ENCODE results near the gene GIPC2. TPM values are rescaled to one million over a fixed set of nuclear protein-coding genes. Genes with fewer than 3 reads are reported as not detected.

The GIPC2 gene, protein sequence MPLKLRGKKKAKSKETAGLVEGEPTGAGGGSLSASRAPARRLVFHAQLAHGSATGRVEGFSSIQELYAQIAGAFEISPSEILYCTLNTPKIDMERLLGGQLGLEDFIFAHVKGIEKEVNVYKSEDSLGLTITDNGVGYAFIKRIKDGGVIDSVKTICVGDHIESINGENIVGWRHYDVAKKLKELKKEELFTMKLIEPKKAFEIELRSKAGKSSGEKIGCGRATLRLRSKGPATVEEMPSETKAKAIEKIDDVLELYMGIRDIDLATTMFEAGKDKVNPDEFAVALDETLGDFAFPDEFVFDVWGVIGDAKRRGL
- total RNA-seq = under 1 TPM in 1 of 2 donors, not detected in 1; under 0.01 TPM

DNA sequence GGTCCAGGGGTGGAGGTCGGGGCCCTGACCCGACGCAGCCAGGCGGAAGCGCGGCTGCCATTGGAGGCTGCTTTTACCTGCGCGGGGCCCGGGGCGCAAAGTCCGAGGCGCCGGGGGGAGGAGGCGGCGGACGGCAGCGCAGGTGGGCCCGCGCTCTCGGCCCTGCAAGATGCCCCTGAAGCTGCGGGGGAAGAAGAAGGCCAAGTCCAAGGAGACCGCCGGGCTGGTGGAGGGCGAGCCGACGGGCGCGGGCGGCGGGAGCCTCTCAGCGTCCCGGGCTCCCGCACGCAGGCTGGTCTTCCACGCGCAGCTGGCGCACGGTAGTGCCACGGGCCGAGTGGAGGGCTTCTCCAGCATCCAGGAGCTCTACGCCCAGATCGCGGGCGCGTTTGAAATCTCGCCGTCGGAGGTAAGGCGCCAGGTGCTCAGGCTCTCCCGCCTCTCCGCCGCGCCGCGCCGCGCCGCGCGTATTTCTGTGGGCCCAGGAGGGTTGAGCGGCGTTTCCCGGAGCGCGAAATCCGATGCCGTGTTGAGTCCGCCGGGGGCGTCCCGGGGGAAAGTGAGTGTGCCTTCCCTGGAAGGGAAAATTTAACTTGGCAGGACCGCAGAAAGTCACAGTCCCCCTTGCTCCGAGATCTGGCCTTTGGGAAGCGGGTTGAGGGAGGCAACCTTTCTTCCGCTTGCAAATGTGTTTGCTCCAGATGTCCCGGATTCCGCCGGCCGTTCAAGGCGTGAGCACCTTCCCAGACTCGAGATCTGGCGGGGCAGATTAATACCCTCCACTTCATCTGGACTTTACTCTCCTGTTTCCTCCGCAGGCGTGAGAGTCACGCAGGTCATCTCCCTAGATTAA is at the start of gene GIPC2:
TSS of gene GIPC2 (plus strand) at position 41 of the 853 bp plus-strand sequence. CDS start at position 170, 129 bp downstream.

DNA sequence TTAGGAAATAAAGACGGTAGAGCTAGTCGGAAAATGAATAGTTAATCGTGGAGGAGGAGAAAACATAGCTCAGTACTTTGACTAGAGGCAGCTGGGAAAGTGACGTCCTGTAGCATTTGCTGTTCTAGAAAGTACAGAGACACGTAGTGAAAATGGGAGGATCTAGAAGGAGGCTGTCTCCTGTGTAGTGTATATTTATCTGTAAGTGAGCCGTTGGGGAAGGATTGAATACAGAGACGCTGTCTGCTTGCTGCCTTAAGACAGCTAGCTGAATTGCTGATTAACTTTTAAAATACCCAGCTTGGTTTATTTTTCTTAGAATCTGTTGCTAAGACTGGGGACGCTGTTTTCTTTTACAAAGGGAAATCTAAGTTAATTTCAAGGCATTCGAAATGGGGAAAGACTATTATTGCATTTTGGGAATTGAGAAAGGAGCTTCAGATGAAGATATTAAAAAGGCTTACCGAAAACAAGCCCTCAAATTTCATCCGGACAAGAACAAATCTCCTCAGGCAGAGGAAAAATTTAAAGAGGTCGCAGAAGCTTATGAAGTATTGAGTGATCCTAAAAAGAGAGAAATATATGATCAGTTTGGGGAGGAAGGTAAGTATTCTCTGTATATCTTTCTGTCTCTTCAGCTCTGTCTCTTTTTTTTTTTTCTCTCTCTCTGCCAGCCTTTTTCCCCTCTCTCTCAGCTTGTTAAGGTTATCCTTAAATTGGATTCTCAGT is 40.9 kb upstream of the GIPC2 start, which contains the start of gene DNAJB4:
TSS of gene DNAJB4 (plus strand) at position 221 of the 729 bp plus-strand sequence. CDS start at position 393, 172 bp downstream.

Small RNAs within 50 kb of the gene (small RNA-seq; reads per million reads assigned to genes)
- gene AC103591.3 (2.9 to 11.6 reads per million in 2 donors), gene RNA5SP22 (1.0 to 6.6 reads per million in 2 donors), gene RNU6-1102P (0 reads per million in 2 donors)

Other genes with a start within 250 kb of the GIPC2 start
- under 1 TPM; 0.34 to 0.67 TPM for gene NEXN, start 157.3 kb upstream of the GIPC2 start, total RNA-seq
- 100 to 1,000 TPM in 1 of 2 donors, 10 to 100 TPM in 1; 82.9 to 113 TPM for gene FUBP1, start 66.9 kb upstream of the GIPC2 start, total RNA-seq
- 10 to 100 TPM; 17.9 to 21.0 TPM for gene DNAJB4, start 41.0 kb upstream of the GIPC2 start, total RNA-seq